Measurements from ENCODE around the gene PFKFB2.

The PFKFB2 gene

DNA sequence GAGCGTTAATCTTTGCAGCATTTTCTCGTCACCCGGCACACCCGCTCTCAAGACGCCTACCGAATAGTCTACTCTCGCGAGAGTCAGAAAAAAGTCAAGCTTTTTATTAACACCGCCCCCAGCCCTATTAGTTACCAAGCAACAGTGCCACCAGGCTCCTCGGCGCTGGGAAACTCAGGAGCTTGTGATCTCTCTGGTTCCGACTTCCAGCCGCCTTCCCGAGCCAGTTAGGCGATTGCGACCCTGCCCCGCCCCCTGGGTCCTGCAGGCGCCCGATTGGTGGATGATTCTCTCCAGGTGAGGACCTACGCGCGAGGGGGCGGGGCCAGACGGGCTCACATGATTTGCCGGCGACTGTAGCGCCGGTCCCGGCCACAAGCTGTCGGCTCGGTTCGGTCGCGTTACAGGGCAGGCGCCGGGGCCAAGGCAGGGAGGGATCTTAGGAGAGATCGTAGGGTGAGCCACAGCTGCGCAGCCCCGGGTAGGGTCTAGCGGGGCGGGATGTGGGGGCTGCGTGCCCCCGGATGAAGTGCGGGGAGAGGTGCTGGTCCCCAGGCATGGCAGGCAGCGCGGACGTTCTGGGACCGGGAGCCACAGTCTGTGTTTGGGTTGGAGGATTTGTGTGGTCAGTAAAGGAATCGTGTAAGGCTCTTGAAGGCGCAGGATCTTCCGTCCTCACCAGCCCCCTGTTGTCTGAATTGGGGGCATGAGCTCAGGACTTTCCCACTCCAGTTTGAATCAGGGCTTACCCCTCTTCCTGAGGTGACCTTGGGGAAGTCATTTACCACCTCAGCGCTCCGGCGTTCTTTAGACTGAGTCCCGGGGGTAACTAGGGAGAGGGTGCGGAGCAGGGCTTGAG is at the start of gene PFKFB2:
Gene PFKFB2, plus strand, starts transcription at position 365 of the 859 bp plus-strand sequence. CDS start 1,443 bp downstream, outside the sequence.
- DNase-seq (ENCODE audit: low read depth in 2 of 2) = peak; percentile 91 to 95

DNA sequence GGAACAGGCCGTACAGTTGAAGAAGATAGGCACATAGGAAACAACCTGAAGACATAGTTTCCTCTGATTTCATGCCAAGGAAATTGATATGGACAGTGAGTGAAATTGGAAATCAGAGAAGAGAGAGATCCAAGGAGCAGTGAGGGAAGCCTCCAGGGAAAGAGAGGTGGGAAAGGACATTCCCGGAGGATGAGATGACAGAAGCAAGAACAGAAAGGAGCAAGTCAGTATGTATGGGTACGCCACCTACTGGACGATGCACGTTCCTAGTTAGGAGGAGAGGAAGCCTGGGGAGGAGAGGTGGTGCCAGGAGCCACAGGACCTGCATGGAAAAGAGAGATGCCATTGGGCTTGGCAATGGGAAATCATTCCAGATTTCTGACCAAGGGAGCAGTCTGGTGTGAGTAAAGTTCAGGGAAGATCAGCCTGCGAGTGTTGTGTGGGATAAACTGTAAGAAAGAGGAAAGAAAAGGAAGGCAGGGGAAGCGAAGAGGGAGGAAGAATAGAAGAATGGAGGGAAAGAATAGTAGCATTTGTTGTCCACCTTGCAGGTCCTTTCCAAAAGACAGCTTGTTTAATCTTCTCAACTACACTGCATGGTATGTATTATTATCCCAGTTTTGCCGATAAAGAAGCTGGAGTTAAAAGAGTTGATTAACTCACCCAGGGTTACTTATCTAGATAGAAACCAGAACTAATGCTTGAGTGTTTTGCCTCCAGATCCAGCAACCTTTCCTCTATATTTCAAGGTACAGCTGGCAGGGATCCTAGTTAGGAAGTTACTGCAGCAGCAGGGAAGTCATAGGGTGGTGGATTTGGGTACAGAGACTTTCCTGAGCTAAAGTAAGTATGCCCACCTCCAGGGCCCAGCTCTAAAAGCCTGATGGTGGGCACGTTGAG is 47.9 kb upstream of the PFKFB2 start:
- peak in 1 of 2 donors; percentile 24 for DNase-seq (ENCODE audit: low read depth in 2 of 2)

DNA sequence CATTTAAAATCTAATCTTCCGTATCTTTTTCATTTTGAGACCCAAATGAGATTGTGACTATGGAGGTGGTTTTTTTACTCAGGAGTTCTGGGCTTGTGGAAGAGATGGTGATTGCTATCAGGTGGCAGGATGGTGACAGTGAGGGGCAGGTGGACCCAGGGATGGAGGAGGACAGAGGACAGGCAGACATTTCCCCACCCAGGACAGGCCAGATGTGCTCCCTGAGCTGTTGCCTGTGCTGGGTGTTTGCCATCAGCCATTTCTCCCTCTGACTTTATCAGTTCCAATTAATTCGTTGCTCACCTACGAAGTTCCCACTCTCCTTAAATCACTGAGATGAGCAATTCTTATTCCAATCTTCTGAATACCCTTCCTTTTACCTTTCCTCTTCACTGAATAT is 47.0 kb upstream of the PFKFB2 start:
- no peak for DNase-seq (ENCODE audit: low read depth in 2 of 2)

DNA sequence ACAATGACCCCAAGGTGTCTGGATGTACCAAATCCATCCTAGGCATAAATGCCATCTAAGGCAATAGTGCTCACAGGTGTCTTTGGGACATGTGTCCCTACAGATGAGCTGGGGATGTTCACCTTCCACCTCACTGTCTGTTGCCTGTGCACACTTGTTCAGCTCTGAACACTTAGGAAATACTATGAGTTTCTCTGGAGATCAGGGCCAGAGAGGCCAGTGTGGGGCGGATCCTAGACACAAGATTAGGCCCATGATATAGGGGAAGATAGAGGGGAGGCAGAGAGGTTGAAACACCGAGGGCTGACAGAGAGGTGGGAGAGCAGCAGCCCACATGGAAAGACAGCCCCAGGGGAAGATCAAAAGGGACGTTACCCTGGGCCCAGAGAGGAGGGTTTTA is 46.2 kb upstream of the PFKFB2 start:
- no peak for DNase-seq (ENCODE audit: low read depth in 2 of 2)

DNA sequence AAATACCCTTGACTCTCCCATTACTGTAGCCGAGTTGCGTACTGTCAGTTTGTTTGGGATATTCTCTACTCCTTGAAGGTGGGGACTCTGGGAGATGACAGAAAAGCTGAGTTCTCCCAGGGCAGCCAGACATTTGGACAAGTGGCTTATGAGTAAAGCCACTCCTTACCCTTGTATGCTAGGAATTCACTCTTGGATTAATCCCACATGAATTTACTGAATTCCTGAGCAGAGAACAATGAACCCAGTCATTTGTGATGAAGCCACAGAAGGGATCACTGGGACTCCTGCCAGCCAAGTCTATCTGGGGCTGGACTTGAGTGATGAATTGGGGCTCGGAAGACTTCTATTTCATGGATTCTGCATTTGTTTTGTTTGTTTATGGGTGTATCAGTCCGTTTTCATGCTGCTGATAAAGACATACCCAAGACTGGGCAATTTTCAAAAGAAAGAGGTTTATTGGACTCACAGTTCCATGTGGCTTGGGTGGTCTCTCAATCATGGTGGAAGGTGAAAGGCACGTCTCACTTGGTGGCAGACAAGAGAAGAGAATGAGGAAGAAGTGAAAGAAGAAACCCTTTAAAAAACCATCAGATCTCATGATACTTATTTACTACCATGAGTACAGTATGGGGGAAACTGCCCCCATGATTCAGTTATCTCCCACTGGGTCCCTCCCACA is 45.6 kb upstream of the PFKFB2 start:
- no peak for DNase-seq (ENCODE audit: low read depth in 2 of 2)

DNA sequence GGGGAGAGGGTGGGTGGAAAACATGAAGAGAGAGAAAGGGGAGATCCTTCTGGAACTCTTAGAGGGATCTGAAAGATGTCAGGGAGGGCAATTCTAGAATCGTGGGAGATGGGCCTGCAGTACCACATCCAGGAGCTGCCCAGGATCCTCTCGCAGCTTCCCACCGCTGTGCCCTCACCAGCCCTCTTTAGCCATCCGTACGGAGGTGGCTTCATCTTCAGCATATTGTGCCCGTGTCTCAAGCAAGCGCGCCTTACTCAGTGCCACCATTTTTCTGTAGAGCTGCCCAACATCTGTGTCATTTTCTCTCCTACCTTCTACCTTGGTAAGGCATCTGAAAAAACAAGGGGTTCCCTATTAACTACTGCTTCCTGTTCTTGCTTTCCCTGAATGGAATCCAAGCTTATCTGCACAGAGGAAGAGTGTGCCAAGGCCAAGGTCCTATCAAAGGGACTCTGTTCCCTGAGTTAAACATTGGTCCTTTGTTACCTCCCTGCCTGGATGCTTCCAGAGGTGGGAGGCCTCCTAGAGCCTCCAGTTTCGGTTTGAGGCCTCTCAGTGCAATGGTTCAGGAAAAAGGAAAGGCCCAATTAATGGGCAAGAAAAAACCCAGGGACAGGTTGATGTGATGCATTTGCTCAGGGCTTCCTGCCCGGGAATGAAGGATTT is 43.8 kb upstream of the PFKFB2 start:
- DNase-seq (ENCODE audit: low read depth in 2 of 2) = no peak

- no peak for DNase-seq (ENCODE audit: low read depth in 2 of 2)
These were observed 43.1 kb upstream of the PFKFB2 start for GRCh38 chr1:207009945-207010344.

DNA sequence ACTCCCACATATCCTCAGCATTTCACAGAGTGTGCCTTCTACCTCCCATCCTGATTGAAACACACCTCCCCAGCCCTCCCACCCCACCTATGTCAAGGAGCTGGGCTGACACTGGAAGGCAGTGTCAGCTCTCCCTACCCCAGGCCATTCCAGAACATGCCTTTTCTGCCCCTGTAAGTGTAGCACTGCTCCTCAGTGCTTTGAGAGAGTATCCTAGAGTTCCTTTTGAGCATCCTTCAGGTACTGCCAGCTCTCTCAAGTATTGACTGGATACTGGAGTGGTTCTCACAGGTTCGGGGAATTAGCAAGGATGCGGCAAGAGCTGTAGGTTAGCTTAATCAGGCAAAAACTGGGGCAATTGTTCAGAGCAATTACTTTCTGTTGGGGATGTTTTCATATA is 42.3 kb upstream of the PFKFB2 start:
- no peak for DNase-seq (ENCODE audit: low read depth in 2 of 2)

GRCh38 chr1:207013321-207014085 is 39.6 kb upstream of the PFKFB2 start:
- DNase-seq (ENCODE audit: low read depth in 2 of 2) = no peak

DNA sequence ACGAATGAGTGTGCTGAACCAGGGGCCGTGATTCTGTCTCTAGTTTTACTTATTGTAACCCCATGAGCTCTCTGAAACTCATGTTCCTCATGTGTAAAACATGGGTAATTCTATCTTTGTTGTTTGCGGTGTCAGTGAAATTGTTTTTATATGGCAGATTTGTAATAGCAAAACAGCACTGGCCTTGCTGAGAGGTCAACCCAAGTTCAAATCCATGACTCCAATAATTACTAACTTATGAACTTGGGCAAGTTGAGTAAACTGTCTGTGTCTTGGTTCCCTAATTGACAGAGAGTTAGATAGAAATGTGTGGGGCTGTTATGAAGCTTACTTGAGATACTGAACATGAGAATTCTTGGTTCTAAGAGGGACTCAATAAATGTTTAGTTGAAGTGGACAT is 38.3 kb upstream of the PFKFB2 start:
- DNase-seq (ENCODE audit: low read depth in 2 of 2) = no peak

DNA sequence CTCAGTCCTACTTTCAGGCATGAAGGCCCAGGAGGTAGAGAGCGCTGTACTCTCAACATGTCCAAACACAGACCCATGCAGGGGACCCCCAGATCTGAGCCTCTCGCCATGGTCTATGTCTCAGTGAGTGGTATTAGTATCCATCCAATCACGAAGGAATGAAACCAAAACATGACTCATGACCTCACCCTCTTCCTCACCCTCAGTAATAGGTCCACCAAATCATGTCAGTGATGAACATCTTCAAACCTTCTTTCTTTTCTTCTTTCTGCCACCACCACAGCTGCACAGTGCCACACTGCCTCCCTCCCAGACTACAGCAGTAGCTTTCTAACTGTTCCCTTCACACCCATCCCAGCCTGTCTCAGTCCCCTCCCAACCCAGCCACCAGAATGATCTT is 37.3 kb upstream of the PFKFB2 start:
- DNase-seq (ENCODE audit: low read depth in 2 of 2) = no peak

DNA sequence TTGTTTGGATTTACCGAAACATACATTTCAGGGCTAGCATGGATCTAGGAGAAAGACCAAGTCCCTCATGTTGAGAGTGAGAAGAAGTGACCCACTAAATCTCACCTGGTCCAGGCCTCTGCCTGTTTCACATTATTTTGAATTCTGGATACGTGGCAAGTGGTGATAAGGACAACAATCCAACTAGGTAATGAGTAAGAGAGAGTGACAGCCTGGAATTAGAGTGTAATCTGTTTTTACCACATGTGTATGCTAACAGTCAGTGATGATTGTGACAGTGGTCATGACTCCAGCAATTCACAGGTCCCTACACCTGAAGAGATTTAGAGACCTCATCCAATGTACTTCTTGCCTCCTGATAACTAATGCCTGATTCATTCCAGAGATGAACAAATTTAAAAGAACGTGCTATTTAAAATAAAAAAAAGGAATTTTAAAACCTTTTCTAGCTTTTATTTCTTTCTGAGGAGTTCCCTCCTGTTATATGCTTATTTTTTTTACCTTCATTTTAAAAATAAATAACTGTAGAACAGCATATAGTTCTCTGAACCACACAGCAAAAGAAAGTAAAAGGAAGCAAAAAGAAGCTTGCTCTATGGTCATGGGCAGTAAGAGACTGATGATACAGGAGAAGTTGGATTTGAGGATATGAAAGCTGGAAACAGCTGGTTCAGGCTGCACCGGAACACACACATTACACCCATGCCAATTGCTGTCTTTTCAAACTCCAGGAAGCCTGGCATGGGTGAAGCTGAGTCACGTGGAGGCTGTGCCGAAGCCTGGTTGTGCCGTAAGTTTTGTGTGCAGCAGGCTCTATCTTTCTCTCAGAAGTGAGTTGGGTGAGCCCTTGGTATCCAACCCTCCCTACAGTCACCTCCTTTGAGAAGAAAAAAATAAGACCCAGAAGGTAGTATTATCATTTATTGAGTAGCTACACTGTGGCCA is 35.2 kb upstream of the PFKFB2 start:
- no peak for DNase-seq (ENCODE audit: low read depth in 2 of 2)

GRCh38 chr1:207018707-207019106 is 34.4 kb upstream of the PFKFB2 start:
- DNase-seq (ENCODE audit: low read depth in 2 of 2) = no peak

GRCh38 chr1:207019161-207019560 is 33.9 kb upstream of the PFKFB2 start:
- no peak for DNase-seq (ENCODE audit: low read depth in 2 of 2)

DNA sequence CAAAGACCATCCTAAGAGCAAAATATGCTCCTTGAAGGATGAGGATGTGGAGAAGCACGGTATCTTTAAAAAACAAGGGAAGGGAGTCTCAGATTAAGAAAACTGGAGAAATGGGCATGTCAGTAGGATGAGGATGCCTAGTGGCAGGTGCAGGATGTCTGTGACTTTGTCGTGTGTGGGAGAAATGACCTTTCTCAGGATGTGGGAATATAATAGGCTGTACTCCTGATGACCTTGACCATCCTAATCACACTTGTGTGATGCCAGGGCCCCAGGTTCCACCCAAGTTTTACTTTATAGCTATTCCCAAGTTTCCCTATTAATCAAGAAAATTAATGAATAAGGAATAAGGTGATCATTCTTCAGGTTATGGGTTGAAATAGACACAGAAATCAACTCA is 33.4 kb upstream of the PFKFB2 start:
- DNase-seq (ENCODE audit: low read depth in 2 of 2) = no peak

GRCh38 chr1:207020065-207020708 is 32.9 kb upstream of the PFKFB2 start:
- DNase-seq (ENCODE audit: low read depth in 2 of 2) = no peak

DNA sequence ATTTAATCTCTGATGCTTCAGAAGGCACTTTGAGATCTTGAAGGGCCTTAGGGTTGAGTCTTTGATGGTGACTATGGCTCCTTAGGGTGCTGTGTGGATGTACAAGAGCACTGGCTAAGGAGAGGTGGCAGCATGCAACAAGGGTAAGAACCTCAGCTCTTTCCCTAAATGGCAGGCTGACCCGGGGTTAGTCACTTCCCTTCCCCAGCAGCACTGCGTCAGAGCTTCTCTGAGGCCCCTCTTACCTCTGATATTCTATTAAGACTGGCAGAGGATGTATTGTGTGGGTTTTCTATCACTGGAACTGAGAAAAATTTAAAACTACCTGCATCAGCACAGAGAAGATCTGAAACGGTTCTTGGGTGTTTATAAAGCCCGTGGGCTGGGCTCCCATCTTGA is 32.4 kb upstream of the PFKFB2 start:
- DNase-seq (ENCODE audit: low read depth in 2 of 2) = no peak

DNA sequence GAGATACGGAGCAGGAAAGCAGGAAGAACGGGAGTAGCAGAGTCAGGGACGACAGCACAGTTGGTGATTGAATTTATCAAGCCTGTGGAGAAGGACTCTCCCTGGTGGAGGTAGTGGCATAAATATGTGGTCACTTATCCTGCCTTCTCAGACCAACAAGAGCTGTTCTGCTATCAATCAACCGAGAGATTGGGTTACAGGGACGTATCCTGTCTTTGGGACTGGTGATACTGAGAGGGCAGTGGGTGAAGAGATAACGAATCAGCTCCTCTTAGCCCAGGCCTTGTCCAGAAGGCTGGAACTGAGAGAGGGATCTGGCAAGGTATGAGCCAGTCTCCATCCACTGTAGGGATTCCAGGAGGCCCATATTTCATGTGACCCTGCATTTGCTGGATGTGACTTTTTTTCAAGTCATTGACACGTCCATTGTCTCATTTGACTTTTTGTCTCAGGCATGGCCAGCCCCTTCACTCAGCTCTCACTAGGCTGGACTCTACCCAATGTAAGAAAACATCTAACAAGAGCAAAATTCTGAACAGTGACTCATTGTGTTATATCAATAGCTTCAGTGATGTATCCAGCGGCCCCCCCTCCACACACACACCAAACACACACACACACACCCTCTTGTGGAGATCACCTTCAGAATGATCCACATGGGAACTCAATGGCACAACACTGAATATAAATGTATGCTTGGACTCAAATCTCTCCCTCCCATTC is 31.8 kb upstream of the PFKFB2 start:
- no peak for DNase-seq (ENCODE audit: low read depth in 2 of 2)
